Immature natural killer cell (primary cell): ENCODE measurements around the gene SUFU. TPM values are rescaled to one million over a fixed set of nuclear protein-coding genes. Genes with fewer than 3 reads are reported as not detected.
"Not testable (repeated sequence)": the region's sequence is repeated elsewhere in the genome, so short reads cannot be mapped to it uniquely, and the experiment has no call there.

Source experiments
- DNase-seq, 3 donors: peaks; one replicate each; pipeline ENCODE4 v3.0.0; 2022; ENCODE audit warnings: mixed read lengths in 1 of 3
- H3K27ac Mint-ChIP-seq, 6 donors: one replicate each; pipeline ENCODE4 v1.8.0; 2020; ENCODE audit warnings: mixed read lengths in 6 of 6, mild to moderate bottlenecking in 5 of 6, inconsistent platforms in 4 of 6, moderate library complexity in 3 of 6
- H3K27me3 Mint-ChIP-seq, 3 donors: one replicate each; pipeline ENCODE4 v1.8.0; 2020 to 2021; ENCODE audit warnings: low read depth in 3 of 3, mild to moderate bottlenecking in 3 of 3, mixed read lengths in 3 of 3, moderate library complexity in 3 of 3, inconsistent platforms in 1 of 3
- H3K36me3 Mint-ChIP-seq, 3 donors: one replicate each; pipeline ENCODE4 v1.8.0; 2020; ENCODE audit warnings: mixed read lengths in 3 of 3, inconsistent platforms in 2 of 3, mild to moderate bottlenecking in 2 of 3
- H3K4me1 Mint-ChIP-seq, 2 donors: one replicate each; pipeline ENCODE4 v1.8.0; 2020; ENCODE audit warnings: inconsistent platforms in 2 of 2, mild to moderate bottlenecking in 2 of 2, mixed read lengths in 2 of 2, moderate library complexity in 1 of 2
- H3K4me3 Mint-ChIP-seq, 5 donors: one replicate each; pipeline ENCODE4 v1.8.0; 2020; ENCODE audit warnings: mild to moderate bottlenecking in 5 of 5, mixed read lengths in 5 of 5, inconsistent platforms in 3 of 5, moderate library complexity in 3 of 5
- H3K9me3 Mint-ChIP-seq, 6 donors: one replicate each; pipeline ENCODE4 v1.8.0; 2020; ENCODE audit warnings: mild to moderate bottlenecking in 6 of 6, mixed read lengths in 6 of 6, inconsistent platforms in 4 of 6, moderate library complexity in 3 of 6
- polyA plus RNA-seq, 3 donors: library from polyadenylated mRNA; unstranded; fragments of 300-500 nt; fragmentation: Illumina TruSeq; gene quantifications; one replicate each; pipeline ENCODE4 v1.2.3, GENCODE V29; 2021

Gene SUFU
- polyA plus RNA-seq, 3 donors from 2014 or later = 1.3 to 6.7 (median 2.1) TPM

- no peaks in the 10 kb centered on the region for H3K9me3 Mint-ChIP-seq
- no peak overlapping the region for H3K4me3 Mint-ChIP-seq
- peaks cover 35 to 52% of the 10 kb centered on the region in 2 donors for H3K4me1 Mint-ChIP-seq
- H3K36me3 Mint-ChIP-seq = peaks cover 2 to 13% (median 5%) of the 10 kb centered on the region in 3 donors
- H3K27me3 Mint-ChIP-seq = peaks cover 0 to 2% (median 0%) of the 10 kb centered on the region in 3 donors
- DNase-seq = no peak
- no peak overlapping the region for H3K27ac Mint-ChIP-seq
These were observed 10.0 kb upstream of the SUFU start for GRCh38 chr10:102493771-102494170.

- H3K4me1 Mint-ChIP-seq = peaks cover 36 to 50% of the 10 kb centered on the region in 2 donors
These were observed 6.2 kb upstream of the SUFU start for GRCh38 chr10:102497545-102497944.

GRCh38 chr10:102499356-102499755 lies 4.4 kb upstream of the SUFU start:
- peak overlapping the region in 1 of 6 donors; percentile 27 for H3K27ac Mint-ChIP-seq
- no peaks in the 10 kb centered on the region for H3K36me3 Mint-ChIP-seq
- peak overlapping the region in 2 of 5 donors; percentile 10 to 35 for H3K4me3 Mint-ChIP-seq
- DNase-seq = no peak
- peaks cover 23 to 39% of the 10 kb centered on the region in 2 donors for H3K4me1 Mint-ChIP-seq
- H3K9me3 Mint-ChIP-seq = no peaks in the 10 kb centered on the region
- peaks cover 0 to 3% (median 0%) of the 10 kb centered on the region in 3 donors for H3K27me3 Mint-ChIP-seq

More at GRCh38 chr10:102497545-102497944, 6.2 kb upstream of the SUFU start:
- Mint-ChIP-seq H3K36me3 (peaks cover 0 to 4% (median 0%) of the 10 kb centered on the region in 3 donors), H3K27ac (no peak overlapping the region), H3K27me3 (no peaks in the 10 kb centered on the region), H3K4me3 (no peak overlapping the region), H3K9me3 (no peaks in the 10 kb centered on the region)
- no peak for DNase-seq

- not testable (repeated sequence) for H3K36me3 Mint-ChIP-seq, DNase-seq, H3K9me3 Mint-ChIP-seq, H3K27me3 Mint-ChIP-seq
- Mint-ChIP-seq H3K4me1 (peaks cover 35 to 52% of the 10 kb centered on the region in 2 donors), H3K4me3 (peak overlapping the region in 1 of 5 donors; percentile 14), H3K27ac (peak overlapping the region in 2 of 6 donors; percentile 34 to 45)
These were observed 3.1 kb upstream of the SUFU start for GRCh38 chr10:102500686-102501085.

GRCh38 chr10:102501201-102502028 lies 2.4 kb upstream of the SUFU start:
- no peak for DNase-seq
- Mint-ChIP-seq H3K27ac (no peak overlapping the region), H3K4me1 (peaks cover 32 to 47% of the 10 kb centered on the region in 2 donors), H3K27me3 (peaks cover 0 to 5% (median 0%) of the 10 kb centered on the region in 3 donors), H3K36me3 (no peaks in the 10 kb centered on the region), H3K4me3 (no peak overlapping the region), H3K9me3 (no peaks in the 10 kb centered on the region)

GRCh38 chr10:102502029-102502336 lies 1.8 kb upstream of the SUFU start:
- H3K27me3 Mint-ChIP-seq = peaks cover 0 to 5% (median 0%) of the 10 kb centered on the region in 3 donors

GRCh38 chr10:102502337-102503151 lies 1.2 kb upstream of the SUFU start, which contains the start of gene ACTR1A:
TSS of gene ACTR1A (minus strand) at chr10:102502712. CDS start at chr10:102502647, 65 bp downstream.
- Mint-ChIP-seq H3K4me3 (no peak within 1 kb of the TSS), H3K27me3 (peaks cover 0 to 5% (median 0%) of the 10 kb centered on the region in 3 donors), H3K9me3 (no peaks in the 10 kb centered on the region), H3K27ac (no peak within 1 kb of the TSS), H3K36me3 (no peaks in the 10 kb centered on the region), H3K4me1 (peaks cover 29 to 38% of the 10 kb centered on the region in 2 donors)
- DNase-seq = peak; percentile 96 to 97 (median 97)

More at GRCh38 chr10:102502029-102502336, 1.8 kb upstream of the SUFU start:
- Mint-ChIP-seq H3K36me3 (no peaks in the 10 kb centered on the region), H3K4me1 (peaks cover 32 to 43% of the 10 kb centered on the region in 2 donors), H3K9me3 (no peaks in the 10 kb centered on the region), H3K4me3 (no peak overlapping the region), H3K27ac (no peak overlapping the region)
- peak; percentile 99 for DNase-seq

- Mint-ChIP-seq H3K27ac (peak overlapping the region in 5 of 6 donors; percentile 62 to 90 (median 84)), H3K4me3 (no peak overlapping the region), H3K36me3 (peaks cover 0 to 3% (median 0%) of the 10 kb centered on the region in 3 donors), H3K9me3 (no peaks in the 10 kb centered on the region), H3K27me3 (peaks cover 0 to 5% (median 0%) of the 10 kb centered on the region in 3 donors), H3K4me1 (peaks cover 19 to 23% of the 10 kb centered on the region in 2 donors)
- DNase-seq = no peak
These were observed 605 bp downstream of the SUFU start for GRCh38 chr10:102504179-102504975.

- Mint-ChIP-seq H3K27ac (peak overlapping the region in 4 of 6 donors; percentile 46 to 90 (median 76)), H3K36me3 (peaks cover 0 to 7% (median 0%) of the 10 kb centered on the region in 3 donors)
These were observed 1.2 kb downstream of the SUFU start for GRCh38 chr10:102504976-102505300.

GRCh38 chr10:102505462-102506115 lies 1.8 kb downstream of the SUFU start:
- Mint-ChIP-seq H3K36me3 (peaks cover 0 to 7% (median 0%) of the 10 kb centered on the region in 3 donors), H3K27ac (peak overlapping the region in 1 of 6 donors; percentile 2), H3K4me3 (peak overlapping the region in 4 of 5 donors; percentile 24 to 51 (median 36)), H3K27me3 (peaks cover 0 to 5% (median 0%) of the 10 kb centered on the region in 3 donors), H3K4me1 (peaks cover 15 to 16% of the 10 kb centered on the region in 2 donors), H3K9me3 (no peaks in the 10 kb centered on the region)
- no peak for DNase-seq

More at GRCh38 chr10:102504976-102505300, 1.2 kb downstream of the SUFU start:
- Mint-ChIP-seq H3K4me3 (no peak overlapping the region), H3K27me3 (peaks cover 0 to 5% (median 0%) of the 10 kb centered on the region in 3 donors), H3K4me1 (peaks cover 15 to 18% of the 10 kb centered on the region in 2 donors), H3K9me3 (no peaks in the 10 kb centered on the region)
- no peak for DNase-seq

- Mint-ChIP-seq H3K27me3 (peaks cover 0 to 5% (median 0%) of the 10 kb centered on the region in 3 donors), H3K27ac (no peak overlapping the region), H3K4me3 (no peak overlapping the region), H3K9me3 (no peaks in the 10 kb centered on the region), H3K4me1 (peaks cover 22 to 29% of the 10 kb centered on the region in 2 donors), H3K36me3 (peaks cover 0 to 11% (median 0%) of the 10 kb centered on the region in 3 donors)
- DNase-seq = no peak
These were observed 3.7 kb downstream of the SUFU start for GRCh38 chr10:102507521-102507920.

GRCh38 chr10:102508506-102508905 lies 4.7 kb downstream of the SUFU start:
- Mint-ChIP-seq H3K4me1 (peaks cover 22 to 29% of the 10 kb centered on the region in 2 donors), H3K27me3 (peaks cover 0 to 5% (median 0%) of the 10 kb centered on the region in 3 donors), H3K9me3 (no peaks in the 10 kb centered on the region), H3K27ac (no peak overlapping the region), H3K4me3 (no peak overlapping the region), H3K36me3 (peaks cover 0 to 17% (median 0%) of the 10 kb centered on the region in 3 donors)
- DNase-seq = no peak
